Upper lobe of left lung (tissue), 6 donors: ENCODE results near the gene GAPDH. TPM values are rescaled to one million over a fixed set of nuclear protein-coding genes. Genes with fewer than 3 reads are reported as not detected.

Experiments used
- ATAC-seq, 2 donors: fragments of 200-7000 bp; cut with Tn5 transposase; one replicate each; pipeline ENCODE4 v1.9.1; 2022; ENCODE audit warnings: mild to moderate bottlenecking in 2 of 2, moderate library complexity in 2 of 2; ENCODE audit not compliant: low FRiP score in 2 of 2
- DNase-seq, 2 donors: peaks; one replicate each; pipeline ENCODE4 v3.0.0-alpha.2; 2019 to 2020
- H3K27ac ChIP-seq, 4 donors: fragments of 200-600 bp; sonication (generic); one replicate each; pipeline ENCODE4 v1.5.1; 2016 to 2019
- H3K27me3 ChIP-seq, 4 donors: fragments of 200-600 bp; sonication (generic); one replicate each; pipeline ENCODE4 v1.5.1; 2017 to 2019
- H3K36me3 ChIP-seq, 4 donors: fragments of 200-600 bp; sonication (generic); one replicate each; pipeline ENCODE4 v1.5.1; 2016 to 2019
- H3K4me1 ChIP-seq, 4 donors: fragments of 200-600 bp; sonication (generic); one replicate each; pipeline ENCODE4 v1.5.1; 2018 to 2019
- H3K4me3 ChIP-seq, 4 donors: fragments of 200-600 bp; sonication (generic); one replicate each; pipeline ENCODE4 v1.5.1; 2017 to 2019; ENCODE audit warnings: mild to moderate bottlenecking in 2 of 4, moderate library complexity in 1 of 4
- H3K9me3 ChIP-seq, 4 donors: fragments of 200-600 bp; sonication (generic); one replicate each; pipeline ENCODE4 v1.5.1; 2018 to 2019
- CTCF ChIP-seq, 6 experiments: fragments of 450-650 bp in 4 of 6; fragments of 200-600 bp in 2 of 6; sonication (generic) in 2 of 6; IDR thresholded peaks; one replicate each; pipeline ENCODE4 v1.5.1; 2016 to 2019; ENCODE audit warnings: antibody characterized with exemption in 6 of 6
- EP300 ChIP-seq, 4 donors: sonication (generic); formaldehyde crosslinking; IDR thresholded peaks; one replicate each; pipeline ENCODE4 v1.5.1; 2017; ENCODE audit warnings: antibody characterized with exemption in 4 of 4, control low read depth in 2 of 4
- POLR2A ChIP-seq, 4 donors: fragments of 450-650 bp; IDR thresholded peaks; one replicate each; pipeline ENCODE4 v1.5.1; 2016 to 2017; ENCODE audit warnings: antibody characterized with exemption in 4 of 4, mild to moderate bottlenecking in 2 of 4
- POLR2AphosphoS5 ChIP-seq, 2 donors: sonication (generic); formaldehyde crosslinking; IDR thresholded peaks; one replicate each; pipeline ENCODE4 v1.5.1; 2017; ENCODE audit warnings: antibody characterized with exemption in 2 of 2
- WGBS, 2 donors: methylation state at CpG; one replicate each; pipeline ENCODE4 v1.1.5; 2017 to 2018; 5-methylcytosine and 5-hydroxymethylcytosine counted together
- total RNA-seq, 6 donors: library from RNA; depleted of rRNA in 4 of 6; stranded (reverse); fragments of >200 nt in 4 of 6; gene quantifications; one replicate each; pipeline versions ENCODE4 v1.1.0 to v1.2.1, GENCODE V29; 2016 to 2021
- donor health status: DM: no; HTN: no; CAD: no; lungs with moderate emphysema.
- donor health status: DM: no; HTN: yes; CAD: no; lungs with severe emphysema.

Gene GAPDH
- total RNA-seq, 6 donors from 2014 or later = 442 to 1,402 (median 931) TPM

GRCh38 chr12:6563448-6564050 lies 29.2 kb downstream of the GAPDH start:
- H3K36me3 ChIP-seq = peaks cover 16 to 77% (median 47%) of the 10 kb centered on the region in 4 donors
- no peak overlapping the region for H3K27ac ChIP-seq
- H3K27me3 ChIP-seq = no peaks in the 10 kb centered on the region
- H3K4me3 ChIP-seq = no peak overlapping the region
- ATAC-seq = peak in 1 of 2 donors; percentile 38
- WGBS, 2 donors = 73 to 77% methylated on average over 8 of the region's 8 CpGs
- no peak for TF ChIP-seq POLR2A (IDR thresholded peaks at IDR 0.05)
- peak; percentile 39 to 75 (median 59) for TF ChIP-seq CTCF (IDR thresholded peaks at IDR 0.05)
- H3K4me1 ChIP-seq = peaks cover 5 to 22% (median 14%) of the 10 kb centered on the region in 4 donors
- no peaks in the 10 kb centered on the region for H3K9me3 ChIP-seq
- no peak for DNase-seq

- WGBS, 2 donors = 40 to 42% methylated on average over 8 of the region's 8 CpGs
- Histone ChIP-seq H3K27me3 (no peaks in the 10 kb centered on the region), H3K4me1 (peaks cover 10 to 24% (median 15%) of the 10 kb centered on the region in 4 donors), H3K27ac (peak overlapping the region in 2 of 4 donors; percentile 89 to 90), H3K36me3 (peaks cover 23 to 71% (median 38%) of the 10 kb centered on the region in 4 donors), H3K4me3 (peak overlapping the region in 3 of 4 donors; percentile 70 to 89 (median 78)), H3K9me3 (no peaks in the 10 kb centered on the region)
- no peak for DNase-seq
- no peak for ATAC-seq
- no peak for TF ChIP-seq POLR2A (IDR thresholded peaks at IDR 0.05)
- no peak for TF ChIP-seq EP300 (IDR thresholded peaks at IDR 0.05)
- TF ChIP-seq POLR2AphosphoS5 (IDR thresholded peaks at IDR 0.05) = no peak
- TF ChIP-seq CTCF (IDR thresholded peaks at IDR 0.05) = no peak
Measured at GRCh38 chr12:6567112-6567670, 32.9 kb downstream of the GAPDH start.

DNA sequence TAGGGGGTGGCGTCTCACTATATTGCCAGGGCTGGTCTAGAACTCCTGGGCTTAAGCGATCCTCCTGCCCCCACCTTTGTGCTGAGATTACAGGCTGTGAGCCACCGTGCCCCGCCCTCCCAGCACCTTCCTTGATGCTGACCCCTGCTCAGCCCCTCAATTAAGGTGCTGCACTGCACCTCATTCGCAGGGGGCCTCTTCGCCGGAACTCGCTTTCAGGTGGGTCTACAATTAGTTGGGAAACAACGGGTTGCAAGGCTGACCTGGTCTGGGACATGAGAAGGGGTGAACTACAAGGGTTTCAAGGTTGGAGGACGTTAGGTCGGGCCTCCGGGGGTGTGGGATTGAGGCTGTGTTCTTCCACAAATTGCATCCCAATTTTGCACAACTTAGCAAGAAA lies 35.0 kb downstream of the GAPDH start:
- no peak for DNase-seq
- H3K9me3 ChIP-seq = no peaks in the 10 kb centered on the region
- H3K27ac ChIP-seq = no peak overlapping the region
- H3K4me1 ChIP-seq = peaks cover 10 to 24% (median 15%) of the 10 kb centered on the region in 4 donors
- ATAC-seq = no peak
- TF ChIP-seq CTCF (IDR thresholded peaks at IDR 0.05) (no peak), POLR2A (IDR thresholded peaks at IDR 0.05) (no peak), EP300 (IDR thresholded peaks at IDR 0.05) (no peak)
- peak overlapping the region in 1 of 4 donors; percentile 89 for H3K4me3 ChIP-seq
- no peaks in the 10 kb centered on the region for H3K27me3 ChIP-seq
- 92 to 95% methylated on average over 12 of the region's 12 CpGs for WGBS, 2 donors
- peaks cover 31 to 73% (median 48%) of the 10 kb centered on the region in 4 donors for H3K36me3 ChIP-seq

DNA sequence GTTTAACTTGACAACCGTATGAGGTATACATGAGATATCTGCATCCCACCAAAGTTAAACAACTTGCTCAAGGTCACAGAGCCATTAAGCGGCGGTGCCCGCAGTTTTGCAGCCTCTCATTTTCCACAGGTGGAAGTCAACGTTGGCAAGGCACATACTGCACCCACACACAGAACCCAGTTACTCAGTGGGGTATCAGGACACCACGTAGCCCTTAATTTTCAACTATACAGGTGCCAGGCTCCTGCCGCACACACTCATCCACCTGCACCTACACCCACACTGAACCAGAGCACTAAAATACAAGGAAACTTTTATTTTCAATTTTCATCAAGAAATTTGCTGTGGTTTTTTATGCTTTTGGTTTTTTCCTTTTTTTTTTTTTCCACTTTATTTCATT lies 35.5 kb downstream of the GAPDH start:
- peaks cover 31 to 73% (median 50%) of the 10 kb centered on the region in 4 donors for H3K36me3 ChIP-seq
- ATAC-seq (no peak), DNase-seq (no peak)
- 83 to 86% methylated on average over 7 of the region's 7 CpGs for WGBS, 2 donors
- no peaks in the 10 kb centered on the region for H3K9me3 ChIP-seq
- no peak overlapping the region for H3K27ac ChIP-seq
- no peak for TF ChIP-seq CTCF (IDR thresholded peaks at IDR 0.05)
- TF ChIP-seq EP300 (IDR thresholded peaks at IDR 0.05) = no peak
- no peak for TF ChIP-seq POLR2AphosphoS5 (IDR thresholded peaks at IDR 0.05)
- H3K4me1 ChIP-seq = peaks cover 10 to 24% (median 15%) of the 10 kb centered on the region in 4 donors
- H3K4me3 ChIP-seq = no peak overlapping the region
- H3K27me3 ChIP-seq = no peaks in the 10 kb centered on the region
